Diencephalon (tissue), 1 donor: ENCODE results near the gene UTS2. TPM values are rescaled to one million over a fixed set of nuclear protein-coding genes. Genes with fewer than 3 reads are reported as not detected.

Experiments
- total RNA-seq: library from RNA; depleted of rRNA; stranded (reverse); fragments of >200 nt; gene quantifications from one replicate; pipeline ENCODE4 v1.2.3, GENCODE V29; 2014

The UTS2 gene
- not detected for total RNA-seq

GRCh38 chr1:7852804-7853683, at the start of gene UTS2:
Gene UTS2, minus strand, starts transcription at chr1:7853065. Its CDS starts 62 bp downstream, at chr1:7853003.

Other genes with a start within 250 kb of the UTS2 start
- 36.4 TPM for gene VAMP3, start 81.8 kb downstream of the UTS2 start, total RNA-seq
- gene PER3, start 68.8 kb downstream of the UTS2 start, total RNA-seq: 9.7 TPM
- gene TNFRSF9, start 87.8 kb upstream of the UTS2 start, total RNA-seq: under 0.01 TPM
- gene PARK7, start 108.6 kb upstream of the UTS2 start, total RNA-seq: 200 TPM
- 21.9 TPM for gene ERRFI1, start 173.2 kb upstream of the UTS2 start, total RNA-seq